Measurements from ENCODE around the gene ADD3.

GRCh38 chr10:110020265-110020664 is 12.5 kb downstream of the ADD3 start:
- TF ChIP-seq CTCF (IDR thresholded peaks at IDR 0.05) (no peak), POLR2A (IDR thresholded peaks at IDR 0.05) (no peak)

Measured in Peyer's patch (tissue), 4 donors.